Measurements from ENCODE around the gene THSD1. TPM values are rescaled to one million over a fixed set of nuclear protein-coding genes. Genes with fewer than 3 reads are reported as not detected.
"Not testable (repeated sequence)": the region's sequence is repeated elsewhere in the genome, so short reads cannot be mapped to it uniquely, and the experiment has no call there.

Gene THSD1
- total RNA-seq, 1 experiment from 2014 or later: 0.11 TPM

DNA sequence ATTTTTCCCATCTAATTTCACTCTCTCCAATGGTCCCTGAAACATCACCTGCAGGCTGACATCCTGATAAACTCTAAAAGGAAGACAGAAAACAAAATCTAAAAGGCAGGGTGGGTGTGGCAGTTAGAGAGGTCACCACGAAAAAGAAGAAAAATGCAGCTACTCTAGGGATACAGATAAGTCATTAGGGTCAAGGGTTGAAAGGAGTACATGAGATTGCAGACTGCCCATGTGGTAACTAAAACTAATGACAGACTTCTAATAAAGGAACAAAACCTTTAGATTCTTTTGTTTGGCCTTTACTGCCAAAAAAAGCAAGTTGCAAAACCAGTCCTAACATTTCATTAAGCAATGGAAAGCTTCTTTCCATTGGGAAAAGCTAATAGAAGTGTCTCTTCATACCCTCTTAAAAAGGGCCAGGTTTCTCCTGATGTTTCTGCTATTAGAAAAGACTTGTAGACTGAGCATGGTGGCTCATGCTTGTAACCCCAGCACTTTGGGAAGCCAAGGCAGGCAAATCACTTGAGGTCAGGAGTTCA lies 31.0 kb downstream of the THSD1 start:
- peaks cover 17% of the 10 kb centered on the region for H3K4me1 ChIP-seq
- TF ChIP-seq, protein P1, sequence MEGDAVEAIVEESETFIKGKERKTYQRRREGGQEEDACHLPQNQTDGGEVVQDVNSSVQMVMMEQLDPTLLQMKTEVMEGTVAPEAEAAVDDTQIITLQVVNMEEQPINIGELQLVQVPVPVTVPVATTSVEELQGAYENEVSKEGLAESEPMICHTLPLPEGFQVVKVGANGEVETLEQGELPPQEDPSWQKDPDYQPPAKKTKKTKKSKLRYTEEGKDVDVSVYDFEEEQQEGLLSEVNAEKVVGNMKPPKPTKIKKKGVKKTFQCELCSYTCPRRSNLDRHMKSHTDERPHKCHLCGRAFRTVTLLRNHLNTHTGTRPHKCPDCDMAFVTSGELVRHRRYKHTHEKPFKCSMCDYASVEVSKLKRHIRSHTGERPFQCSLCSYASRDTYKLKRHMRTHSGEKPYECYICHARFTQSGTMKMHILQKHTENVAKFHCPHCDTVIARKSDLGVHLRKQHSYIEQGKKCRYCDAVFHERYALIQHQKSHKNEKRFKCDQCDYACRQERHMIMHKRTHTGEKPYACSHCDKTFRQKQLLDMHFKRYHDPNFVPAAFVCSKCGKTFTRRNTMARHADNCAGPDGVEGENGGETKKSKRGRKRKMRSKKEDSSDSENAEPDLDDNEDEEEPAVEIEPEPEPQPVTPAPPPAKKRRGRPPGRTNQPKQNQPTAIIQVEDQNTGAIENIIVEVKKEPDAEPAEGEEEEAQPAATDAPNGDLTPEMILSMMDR (IDR thresholded peaks at IDR 0.05; ENCODE audit: insufficient read depth in 1 of 2, low read depth in 1 of 2, low read length in 1 of 2, severe bottlenecking in 1 of 2, unreplicated experiment in 1 of 2): no peak
- H3K27me3 ChIP-seq (replicated peaks; ENCODE audit: control insufficient read depth, insufficient read depth, low read length): no peaks in the 10 kb centered on the region
- Mint-ChIP-seq H3K27me3 (ENCODE audit: insufficient read depth, unreplicated experiment) (no peaks in the 10 kb centered on the region), H3K36me3 (ENCODE audit: insufficient read depth, unreplicated experiment) (no peaks in the 10 kb centered on the region), H3K9me3 (ENCODE audit: unreplicated experiment) (no peaks in the 10 kb centered on the region), H3K27ac (ENCODE audit: unreplicated experiment) (no peak overlapping the region), H3K4me1 (ENCODE audit: low read depth, unreplicated experiment) (peaks cover 17% of the 10 kb centered on the region), H3K4me3 (ENCODE audit: unreplicated experiment) (no peak overlapping the region)
- no peaks in the 10 kb centered on the region for H3K36me3 ChIP-seq (ENCODE audit: control insufficient read depth, insufficient read depth, low read length)
- CTCF ChIA-PET: interaction anchor here (0.8 kb wide), 1 partner anchor 76 kb away, joined by 5 read pairs; no protein-coding TSS in a partner anchor
- no peak overlapping the region for H3K4me3 ChIP-seq (ENCODE audit: low read depth, low read length)
- H3K9me3 ChIP-seq: no peaks in the 10 kb centered on the region
- POLR2A ChIA-PET: interaction anchor here (0.6 kb wide), 1 partner anchor 258 kb away, joined by 3 read pairs; no protein-coding TSS in a partner anchor
- no peak for DNase-seq
- no TSS peak for BruUV-seq (replicated peaks)
- intact Hi-C loops (cut with micrococcal nuclease; ENCODE audit: unreplicated experiment): no loop called here

DNA sequence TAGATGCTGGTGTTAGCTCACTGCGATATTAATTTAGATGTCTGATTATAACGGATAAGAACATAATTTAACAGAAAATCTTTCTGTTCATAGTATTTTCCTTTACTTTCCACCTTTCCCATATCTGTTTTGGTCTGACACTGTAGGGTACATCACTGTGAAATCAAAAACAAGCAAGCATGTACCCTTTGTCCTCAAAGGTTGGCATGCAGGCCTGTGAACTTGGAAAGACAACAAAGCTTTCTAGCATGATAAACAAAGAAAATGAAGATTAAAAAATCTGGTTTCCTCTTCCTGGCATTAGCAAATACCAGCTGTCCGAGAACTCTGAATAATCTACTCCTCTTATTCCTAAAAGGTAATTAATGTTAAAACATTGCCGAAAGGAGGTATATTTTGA lies 31.6 kb downstream of the THSD1 start:
- no peak overlapping the region for H3K4me3 ChIP-seq (ENCODE audit: low read depth, low read length)
- no peaks in the 10 kb centered on the region for H3K9me3 ChIP-seq
- H3K4me1 Mint-ChIP-seq (ENCODE audit: low read depth, unreplicated experiment): peaks cover 17% of the 10 kb centered on the region
- H3K9me3 Mint-ChIP-seq (ENCODE audit: unreplicated experiment): no peaks in the 10 kb centered on the region
- DNase-seq: no peak
- H3K4me3 Mint-ChIP-seq (ENCODE audit: unreplicated experiment): no peak overlapping the region
- H3K4me1 ChIP-seq: peaks cover 17% of the 10 kb centered on the region
- H3K27me3 Mint-ChIP-seq (ENCODE audit: insufficient read depth, unreplicated experiment): no peaks in the 10 kb centered on the region
- intact Hi-C loops (cut with micrococcal nuclease; ENCODE audit: unreplicated experiment): no loop called here
- CTCF ChIA-PET: no interaction called here
- TF ChIP-seq, protein P1 (IDR thresholded peaks at IDR 0.05; ENCODE audit: insufficient read depth in 1 of 2, low read depth in 1 of 2, low read length in 1 of 2, severe bottlenecking in 1 of 2, unreplicated experiment in 1 of 2): no peak
- no peaks in the 10 kb centered on the region for H3K36me3 ChIP-seq (ENCODE audit: control insufficient read depth, insufficient read depth, low read length)
- POLR2A ChIA-PET: interaction anchor here (0.6 kb wide), 1 partner anchor 257 kb away, joined by 3 read pairs; no protein-coding TSS in a partner anchor
- H3K36me3 Mint-ChIP-seq (ENCODE audit: insufficient read depth, unreplicated experiment): no peaks in the 10 kb centered on the region
- no TSS peak for BruUV-seq (replicated peaks)
- H3K27me3 ChIP-seq (replicated peaks; ENCODE audit: control insufficient read depth, insufficient read depth, low read length): no peaks in the 10 kb centered on the region
- H3K27ac Mint-ChIP-seq (ENCODE audit: unreplicated experiment): no peak overlapping the region

GRCh38 chr13:52373277-52373676 lies 32.7 kb downstream of the THSD1 start:
- H3K4me1 Mint-ChIP-seq (ENCODE audit: low read depth, unreplicated experiment): peaks cover 17% of the 10 kb centered on the region
- H3K36me3 ChIP-seq (ENCODE audit: control insufficient read depth, insufficient read depth, low read length); H3K36me3 Mint-ChIP-seq (ENCODE audit: insufficient read depth, unreplicated experiment); H3K27me3 ChIP-seq (replicated peaks; ENCODE audit: control insufficient read depth, insufficient read depth, low read length); H3K27ac Mint-ChIP-seq (ENCODE audit: unreplicated experiment); H3K4me3 Mint-ChIP-seq (ENCODE audit: unreplicated experiment); H3K27me3 Mint-ChIP-seq (ENCODE audit: insufficient read depth, unreplicated experiment); POLR2A ChIA-PET; DNase-seq; intact Hi-C loops (cut with micrococcal nuclease; ENCODE audit: unreplicated experiment); BruUV-seq (replicated peaks); H3K9me3 Mint-ChIP-seq (ENCODE audit: unreplicated experiment); H3K9me3 ChIP-seq; CTCF ChIA-PET; H3K4me3 ChIP-seq (ENCODE audit: low read depth, low read length): not testable (repeated sequence)
- peaks cover 17% of the 10 kb centered on the region for H3K4me1 ChIP-seq
